Stimulated activated CD8-positive, alpha-beta memory T cell treated with anti-CD3 and anti-CD28 coated beads, Interleukin-4, amount 100 ng/mL, for 24 hours (primary cell): ENCODE data around the gene PCDH15.

Source experiments
- DNase-seq: peaks from one replicate; pipeline ENCODE4 v3.0.0-alpha.2; 2020; ENCODE audit warnings: low read depth

The PCDH15 gene

GRCh38 chr10:53846809-53847208 is 954.2 kb downstream of the PCDH15 start:
- DNase-seq = no peak

GRCh38 chr10:53843736-53844362 is 957.2 kb downstream of the PCDH15 start:
- no peak for DNase-seq

- DNase-seq = no peak
These were observed 959.4 kb downstream of the PCDH15 start for GRCh38 chr10:53841483-53842145.

GRCh38 chr10:53840653-53841052 is 960.4 kb downstream of the PCDH15 start:
- no peak for DNase-seq

- DNase-seq = no peak
These were observed 961.5 kb downstream of the PCDH15 start for GRCh38 chr10:53839440-53840039.

- DNase-seq = no peak
These were observed 964.4 kb downstream of the PCDH15 start for GRCh38 chr10:53836638-53837037.

- no peak for DNase-seq
These were observed 967.1 kb downstream of the PCDH15 start for GRCh38 chr10:53833908-53834307.

GRCh38 chr10:53827261-53827660 is 973.8 kb downstream of the PCDH15 start:
- no peak for DNase-seq

- DNase-seq = no peak
These were observed 992.2 kb downstream of the PCDH15 start for GRCh38 chr10:53808677-53809372.

GRCh38 chr10:53786236-53786900 is 1014.7 kb downstream of the PCDH15 start:
- DNase-seq = no peak

- DNase-seq = no peak
These were observed 1029.3 kb downstream of the PCDH15 start for GRCh38 chr10:53771701-53772100.

- DNase-seq = no peak
These were observed 1030.1 kb downstream of the PCDH15 start for GRCh38 chr10:53770903-53771302.

- no peak for DNase-seq
These were observed 1035.7 kb downstream of the PCDH15 start for GRCh38 chr10:53765311-53765710.

- DNase-seq = no peak
These were observed 1046.3 kb downstream of the PCDH15 start for GRCh38 chr10:53754596-53755250.
